Measurements from ENCODE around the gene DNAAF3. TPM values are rescaled to one million over a fixed set of nuclear protein-coding genes. Genes with fewer than 3 reads are reported as not detected.

Gene DNAAF3
- total RNA-seq, 4 donors from 2014 or later = 0.83 TPM; not detected in 3

DNA sequence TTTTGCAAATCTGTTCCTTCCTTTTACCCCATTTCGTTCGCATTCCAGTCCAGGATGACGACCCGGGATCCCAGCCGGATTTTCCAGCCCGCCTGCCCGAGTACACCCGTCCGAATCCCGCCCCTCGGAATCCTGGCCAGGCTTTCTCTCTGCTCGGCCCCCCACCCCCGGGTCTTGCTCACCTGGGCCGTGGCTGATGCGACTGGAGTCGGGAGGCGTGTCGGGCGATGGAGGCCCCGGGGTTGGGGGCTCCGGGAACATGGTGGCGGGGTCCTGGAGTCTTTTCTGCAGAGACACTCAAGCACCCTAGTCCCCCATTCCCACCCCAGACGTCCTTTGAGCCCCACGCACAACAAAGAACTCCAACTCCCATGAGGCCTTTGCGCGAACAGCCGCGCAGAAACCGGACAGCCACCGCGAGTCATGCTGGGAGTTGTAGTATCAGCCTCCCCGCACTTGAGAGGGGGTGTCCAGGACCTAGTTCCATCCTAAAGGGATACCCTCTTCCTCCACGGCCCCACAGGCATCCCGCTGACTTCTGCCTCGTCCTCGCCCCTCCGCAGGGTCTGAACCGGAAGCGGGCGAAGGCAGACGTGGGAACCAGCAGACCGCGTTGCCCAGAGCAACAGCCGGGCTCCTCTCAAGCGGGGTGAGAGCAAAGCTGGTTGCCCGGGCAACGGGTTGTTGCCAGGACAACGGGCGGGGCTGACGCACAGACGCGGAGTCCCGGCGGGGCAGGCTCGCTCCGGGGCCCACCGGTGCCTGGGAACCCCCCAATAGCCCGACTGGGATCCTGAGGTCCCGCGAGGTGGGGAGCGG lies 12.6 kb upstream of the DNAAF3 start:
- WGBS = 5% methylated on average over 26 of the region's 61 CpGs
- intact Hi-C loops (cut with DNase I) = no loop called here
- Histone ChIP-seq H3K36me3 (no peaks in the 10 kb centered on the region), H3K4me3 (peak overlapping the region; percentile 37 to 50 (median 42)), H3K9me3 (no peaks in the 10 kb centered on the region), H3K27me3 (peaks cover 8 to 99% (median 75%) of the 10 kb centered on the region in 4 donors), H3K4me1 (peaks cover 15 to 28% (median 21%) of the 10 kb centered on the region in 4 donors), H3K27ac (replicated peaks in 1 of 4) (no peak overlapping the region)
- no peak for TF ChIP-seq POLR2AphosphoS5 (IDR thresholded peaks at IDR 0.05)
- no peak for TF ChIP-seq POLR2A (IDR thresholded peaks at IDR 0.05; ENCODE audit: low read depth)
- TF ChIP-seq EP300 (IDR thresholded peaks at IDR 0.05) = no peak
- no peak for TF ChIP-seq CTCF (IDR thresholded peaks at IDR 0.05)
- DNase-seq (ENCODE audit: extremely low spot score) = no peak

GRCh38 chr19:55176076-55176475 lies 9.7 kb upstream of the DNAAF3 start:
- intact Hi-C loops (cut with DNase I) = no loop called here
- TF ChIP-seq POLR2A (IDR thresholded peaks at IDR 0.05; ENCODE audit: low read depth) = no peak
- no peak for TF ChIP-seq EP300 (IDR thresholded peaks at IDR 0.05)
- TF ChIP-seq CTCF (IDR thresholded peaks at IDR 0.05) = no peak
- TF ChIP-seq POLR2AphosphoS5 (IDR thresholded peaks at IDR 0.05) = no peak
- no peaks in the 10 kb centered on the region for H3K9me3 ChIP-seq

DNA sequence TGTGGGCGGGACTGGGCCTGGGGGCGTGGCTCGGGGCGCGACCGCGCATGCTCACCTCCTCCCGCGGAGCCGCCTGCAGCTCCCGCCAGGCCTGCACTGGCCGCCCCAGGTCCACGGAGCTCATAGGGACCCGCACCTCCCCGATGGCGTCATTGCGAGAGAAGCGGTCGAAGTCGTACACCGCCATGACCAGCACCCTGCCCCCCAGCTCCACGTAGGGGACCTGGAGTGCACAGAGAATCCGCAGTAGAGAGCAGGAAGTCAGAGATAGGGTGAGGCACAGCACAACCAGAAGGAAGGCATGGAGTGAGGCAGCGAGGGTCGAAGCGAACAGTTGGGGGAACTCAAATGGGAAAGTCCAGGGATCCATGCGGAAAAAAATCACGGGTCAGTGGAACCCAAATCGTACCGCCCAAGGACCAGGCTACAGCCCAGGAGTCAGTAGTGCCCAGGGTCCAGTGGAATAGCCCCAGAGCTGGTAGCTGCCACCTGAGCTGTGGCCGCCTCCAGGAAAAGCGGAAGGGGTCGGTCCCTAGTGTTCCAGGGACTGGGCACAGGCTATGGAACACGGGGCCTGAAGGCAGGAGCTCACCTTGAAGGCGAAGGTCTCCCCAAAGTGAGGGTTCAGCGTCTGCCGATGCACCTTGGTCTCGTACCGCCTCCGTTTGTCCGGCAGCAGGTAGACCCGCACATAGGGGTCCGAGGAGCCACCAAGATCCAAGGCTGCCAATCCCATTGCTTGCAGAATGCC lies 8.9 kb upstream of the DNAAF3 start:
- Histone ChIP-seq H3K9me3 (no peaks in the 10 kb centered on the region), H3K36me3 (no peaks in the 10 kb centered on the region), H3K4me3 (no peak overlapping the region), H3K27me3 (peaks cover 8 to 100% (median 86%) of the 10 kb centered on the region in 4 donors), H3K4me1 (peaks cover 25 to 42% (median 33%) of the 10 kb centered on the region in 4 donors), H3K27ac (replicated peaks in 1 of 4) (no peak overlapping the region)
- TF ChIP-seq CTCF (IDR thresholded peaks at IDR 0.05) (no peak), POLR2AphosphoS5 (IDR thresholded peaks at IDR 0.05) (no peak), POLR2A (IDR thresholded peaks at IDR 0.05; ENCODE audit: low read depth) (no peak), EP300 (IDR thresholded peaks at IDR 0.05) (no peak)
- intact Hi-C loops (cut with DNase I) = no loop called here
- DNase-seq (ENCODE audit: extremely low spot score) = no peak
- 64% methylated on average over 28 of the region's 43 CpGs for WGBS

More at GRCh38 chr19:55176076-55176475, 9.7 kb upstream of the DNAAF3 start:
- peaks cover 25 to 43% (median 33%) of the 10 kb centered on the region in 4 donors for H3K4me1 ChIP-seq
- H3K27ac ChIP-seq (replicated peaks in 1 of 4) = no peak overlapping the region
- 25% methylated on average over 2 of the region's 2 CpGs for WGBS
- DNase-seq (ENCODE audit: extremely low spot score) = no peak
- H3K36me3 ChIP-seq = no peaks in the 10 kb centered on the region
- no peak overlapping the region for H3K4me3 ChIP-seq
- H3K27me3 ChIP-seq = peaks cover 8 to 100% (median 91%) of the 10 kb centered on the region in 4 donors

DNA sequence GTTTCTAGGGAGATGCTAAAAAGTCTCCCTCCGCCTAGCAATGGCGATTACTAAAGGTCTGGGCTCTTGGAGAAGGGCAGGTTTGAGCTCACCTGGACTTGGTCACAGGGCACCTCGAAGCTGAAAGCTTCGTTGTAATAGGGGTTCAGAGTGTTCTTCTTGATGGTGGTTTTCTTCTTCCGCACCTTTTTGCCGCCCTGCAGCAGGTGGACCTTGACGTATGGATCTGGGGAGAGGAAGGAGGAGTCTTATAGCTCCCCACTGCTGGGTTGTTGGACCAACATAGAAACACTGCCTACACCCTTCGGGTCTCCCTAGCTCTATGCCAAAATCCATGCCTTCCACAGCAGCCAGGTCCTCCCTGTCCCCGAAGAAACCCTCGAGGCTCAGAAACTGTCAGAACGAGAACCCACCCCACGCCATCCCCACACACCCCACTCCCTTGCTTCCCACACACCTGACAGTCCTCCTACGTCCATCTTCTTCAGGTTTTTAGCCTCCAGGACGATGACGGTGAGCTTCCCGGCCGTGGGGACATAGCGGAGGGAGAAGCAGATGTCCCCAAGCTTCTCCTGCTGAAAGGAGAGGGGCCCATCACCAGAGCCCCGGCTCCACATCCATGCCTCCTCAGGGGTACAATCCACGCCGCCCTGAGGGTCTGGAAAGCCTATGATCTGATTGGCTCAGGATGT lies 8.2 kb upstream of the DNAAF3 start:
- no peak overlapping the region for H3K4me3 ChIP-seq
- H3K27me3 ChIP-seq = peaks cover 8 to 100% (median 85%) of the 10 kb centered on the region in 4 donors
- no peak for TF ChIP-seq POLR2A (IDR thresholded peaks at IDR 0.05; ENCODE audit: low read depth)
- no peak for TF ChIP-seq CTCF (IDR thresholded peaks at IDR 0.05)
- TF ChIP-seq POLR2AphosphoS5 (IDR thresholded peaks at IDR 0.05) = no peak
- TF ChIP-seq EP300 (IDR thresholded peaks at IDR 0.05) = no peak
- no peaks in the 10 kb centered on the region for H3K9me3 ChIP-seq
- H3K4me1 ChIP-seq = peaks cover 20 to 35% (median 26%) of the 10 kb centered on the region in 4 donors
- H3K27ac ChIP-seq (replicated peaks in 1 of 4) = no peak overlapping the region
- WGBS = 50% methylated on average over 18 of the region's 21 CpGs
- H3K36me3 ChIP-seq = no peaks in the 10 kb centered on the region
- no peak for DNase-seq (ENCODE audit: extremely low spot score)
- intact Hi-C loops (cut with DNase I) = no loop called here

All from esophagus muscularis mucosa (tissue), 4 donors.